Measurements from ENCODE around the gene OTOG.
"Not testable (repeated sequence)": the region's sequence is repeated elsewhere in the genome, so short reads cannot be mapped to it uniquely, and the experiment has no call there.

The OTOG gene

GRCh38 chr11:17612221-17613188, 65.4 kb downstream of the OTOG start:
- no peak for TF ChIP-seq CTCF (IDR thresholded peaks at IDR 0.05; ENCODE audit: extremely low read depth, insufficient read depth, missing control alignments)
- no peak for DNase-seq (ENCODE audit: low spot score)

GRCh38 chr11:17613428-17613962, 66.4 kb downstream of the OTOG start:
- no peak for DNase-seq (ENCODE audit: low spot score)
- in situ Hi-C loops (cut with MboI; ENCODE audit: low pct_unique_long_range_greater_than_20kb, low sequenced_read_pairs, unreplicated experiment) = no loop called here
- no peak for TF ChIP-seq CTCF (IDR thresholded peaks at IDR 0.05; ENCODE audit: extremely low read depth, insufficient read depth, missing control alignments)

More at GRCh38 chr11:17612221-17613188, 65.4 kb downstream of the OTOG start:
- in situ Hi-C loops (cut with MboI; ENCODE audit: low pct_unique_long_range_greater_than_20kb, low sequenced_read_pairs, unreplicated experiment) = no loop called here

GRCh38 chr11:17613983-17614382, 66.9 kb downstream of the OTOG start:
- TF ChIP-seq CTCF (IDR thresholded peaks at IDR 0.05; ENCODE audit: extremely low read depth, insufficient read depth, missing control alignments) = no peak
- in situ Hi-C loops (cut with MboI; ENCODE audit: low pct_unique_long_range_greater_than_20kb, low sequenced_read_pairs, unreplicated experiment) = no loop called here

GRCh38 chr11:17622711-17623110, 75.7 kb downstream of the OTOG start:
- DNase-seq (ENCODE audit: low spot score); in situ Hi-C loops (cut with MboI; ENCODE audit: low pct_unique_long_range_greater_than_20kb, low sequenced_read_pairs, unreplicated experiment): not testable (repeated sequence)

More at GRCh38 chr11:17613983-17614382, 66.9 kb downstream of the OTOG start:
- DNase-seq (ENCODE audit: low spot score) = no peak

- TF ChIP-seq CTCF (IDR thresholded peaks at IDR 0.05; ENCODE audit: extremely low read depth, insufficient read depth, missing control alignments) = no peak
- no peak for DNase-seq (ENCODE audit: low spot score)
- in situ Hi-C loops (cut with MboI; ENCODE audit: low pct_unique_long_range_greater_than_20kb, low sequenced_read_pairs, unreplicated experiment) = no loop called here
Measured at GRCh38 chr11:17629113-17629512, 82.1 kb downstream of the OTOG start.

- DNase-seq (ENCODE audit: low spot score) = no peak
- TF ChIP-seq CTCF (IDR thresholded peaks at IDR 0.05; ENCODE audit: extremely low read depth, insufficient read depth, missing control alignments) = no peak
- in situ Hi-C loops (cut with MboI; ENCODE audit: low pct_unique_long_range_greater_than_20kb, low sequenced_read_pairs, unreplicated experiment) = no loop called here
Measured at GRCh38 chr11:17630936-17631335, 83.9 kb downstream of the OTOG start.
